HL-60 (cell line): ENCODE measurements around the gene MRTFA.

Source experiments
- CTCF ChIP-seq: IDR thresholded peaks from one replicate; pipeline ENCODE4 v1.5.1; 2011; ENCODE audit warnings: low read length, control low read depth, inconsistent platforms; ENCODE audit not compliant: insufficient read depth
- POLR2AphosphoS5 ChIP-seq: IDR thresholded peaks from 2 replicates; pipeline ENCODE4 v1.6.1; 2012; ENCODE audit warnings: low read depth
- SPI1 ChIP-seq: IDR thresholded peaks from 2 replicates; pipeline ENCODE4 v1.6.1; 2012; ENCODE audit warnings: low read depth, mild to moderate bottlenecking, borderline replicate concordance

GRCh38 chr22:40451210-40451609, 185.3 kb downstream of the MRTFA start:
- no peak for TF ChIP-seq CTCF
- no peak for TF ChIP-seq POLR2AphosphoS5
- TF ChIP-seq SPI1: no peak
